GM21526 (cell line): ENCODE data around the gene ANKRD30BL.
"Not testable (repeated sequence)": the region's sequence is repeated elsewhere in the genome, so short reads cannot be mapped to it uniquely, and the experiment has no call there.

Experiments used
- ATAC-seq: cut with Tn5 transposase; IDR thresholded peaks from one replicate; pipeline ENCODE4 v1.9.1; 2021; ENCODE audit warnings: moderate library complexity; ENCODE audit not compliant: unreplicated experiment, low FRiP score

Gene ANKRD30BL

DNA sequence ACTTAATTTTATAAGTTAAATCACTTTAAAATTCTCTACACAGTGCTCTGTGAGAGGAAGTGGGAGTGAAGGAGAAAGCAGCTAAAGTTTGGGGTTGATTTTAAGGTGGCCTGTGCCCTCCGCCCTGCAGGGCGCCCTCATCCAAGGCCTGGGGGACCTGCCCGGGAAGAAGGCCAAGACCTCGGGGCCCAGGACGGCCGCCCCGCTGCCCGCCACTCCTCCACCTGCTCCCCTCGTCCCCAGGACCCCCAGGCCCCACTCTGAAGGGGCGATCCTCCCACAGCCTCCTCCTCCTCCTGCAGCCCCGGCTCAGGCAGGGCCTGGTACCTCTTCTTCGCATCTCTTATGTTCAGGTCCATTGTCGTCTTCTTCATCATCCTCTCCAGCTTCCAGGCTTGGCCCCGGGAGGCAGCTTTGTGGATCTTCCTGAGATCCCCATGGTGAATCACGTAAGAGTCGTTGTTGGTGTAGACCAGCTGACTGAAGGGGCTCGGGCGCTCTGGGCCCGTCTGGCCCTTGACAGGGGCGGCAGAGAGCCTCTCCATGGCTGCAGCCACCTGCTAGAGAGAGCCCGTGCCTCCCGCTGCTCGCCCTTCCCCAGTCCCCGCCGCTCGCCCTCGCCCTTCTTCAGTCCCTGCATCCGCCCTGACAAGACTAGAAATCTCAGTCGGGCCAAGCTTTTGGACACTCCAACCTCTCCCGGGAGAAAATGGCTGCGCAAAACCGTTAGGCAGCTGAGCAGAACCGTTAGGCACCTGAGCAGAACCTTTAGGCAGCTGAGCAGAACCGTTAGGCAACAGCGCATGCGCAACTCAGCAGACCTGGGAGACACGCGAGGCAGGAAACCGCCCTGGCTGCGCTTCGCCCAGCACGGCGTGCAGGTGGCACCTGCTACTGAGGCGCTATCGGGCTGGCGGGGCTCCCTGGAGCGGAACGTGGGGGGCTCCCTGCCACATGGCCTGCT, at the start of gene ANKRD30BL:
TSS of gene ANKRD30BL (minus strand) at position 792 of the 964 bp plus-strand sequence. CDS start at position 545, 247 bp downstream.
- not testable (repeated sequence) for ATAC-seq

- ATAC-seq, result not testable (repeated sequence)
These were observed 41.1 kb upstream of the ANKRD30BL start for GRCh38 chr2:132202866-132203265.

GRCh38 chr2:132192854-132193253, 31.1 kb upstream of the ANKRD30BL start:
- ATAC-seq, result not testable (repeated sequence)

GRCh38 chr2:132167100-132167499, 5.3 kb upstream of the ANKRD30BL start:
- not testable (repeated sequence) for ATAC-seq

GRCh38 chr2:132162125-132162660, 441 bp upstream of the ANKRD30BL start:
- not testable (repeated sequence) for ATAC-seq

GRCh38 chr2:132146774-132147173, 15.0 kb downstream of the ANKRD30BL start:
- not testable (repeated sequence) for ATAC-seq
